B cell (primary cell): Measurements from ENCODE around the gene GNG11.

Experiments used
- CTCF ChIP-seq: fragments of 200-600 bp; IDR thresholded peaks from one replicate; pipeline ENCODE4 v1.8.0; 2022; ENCODE audit warnings: antibody characterized with exemption, mild to moderate bottlenecking
- EZH2 ChIP-seq: IDR thresholded peaks from 2 replicates; pipeline ENCODE4 v1.6.1; 2012; ENCODE audit warnings: borderline replicate concordance, low read depth, mild to moderate bottlenecking, moderate library complexity, low read length; ENCODE audit not compliant: insufficient read depth, poor library complexity, severe bottlenecking

- TF ChIP-seq CTCF = no peak
- no peak for TF ChIP-seq EZH2
Measured at GRCh38 chr7:93958651-93959050, 37.1 kb downstream of the GNG11 start.
